ENCODE data around the gene NACA.
"Not testable (repeated sequence)": the region's sequence is repeated elsewhere in the genome, so short reads cannot be mapped to it uniquely, and the experiment has no call there.

The NACA gene

GRCh38 chr12:56704522-56704921 lies 20.6 kb downstream of the NACA start:
- not testable (repeated sequence) for H3K36me3 ChIP-seq (ENCODE audit: control insufficient read depth in 1 of 2, insufficient read depth in 2 of 2, low read length in 2 of 2); H2AFZ ChIP-seq (ENCODE audit: insufficient read depth, low read length, poor library complexity); H3K4me3 ChIP-seq (ENCODE audit: low read depth, low read length); H3K27ac ChIP-seq (ENCODE audit: low read depth, low read length); DNase-seq; H3K9me3 ChIP-seq (ENCODE audit: insufficient read depth, low read depth, low read length); H4K12ac ChIP-seq (ENCODE audit: low read depth, low read length); H4K91ac ChIP-seq (ENCODE audit: low read depth, low read length); H3K4me2 ChIP-seq (ENCODE audit: low read length); H3K9ac ChIP-seq (ENCODE audit: low read length); H2BK12ac ChIP-seq (ENCODE audit: low read length); H3K79me2 ChIP-seq (ENCODE audit: control insufficient read depth, insufficient read depth, low read length, poor library complexity); H3K23ac ChIP-seq (ENCODE audit: low read length); H3K4me1 ChIP-seq (ENCODE audit: control insufficient read depth in 1 of 2, insufficient read depth in 2 of 2, low read length in 2 of 2); H3K79me1 ChIP-seq (ENCODE audit: low read length); H3K18ac ChIP-seq (ENCODE audit: low read length); H2BK120ac ChIP-seq (ENCODE audit: insufficient read depth, low read length, poor library complexity); H4K8ac ChIP-seq (ENCODE audit: low read depth, low read length); H2AK5ac ChIP-seq (ENCODE audit: low read length); H3K4ac ChIP-seq (ENCODE audit: low read depth, low read length); H3K14ac ChIP-seq (ENCODE audit: low read length); H2BK5ac ChIP-seq (ENCODE audit: low read depth, low read length, poor library complexity); H3K27me3 ChIP-seq (ENCODE audit: insufficient read depth, low read length)
- no CpG with 5 or more reads among the region's 5 CpGs for WGBS (ENCODE audit: extremely low coverage, insufficient coverage, insufficient read length)

DNA sequence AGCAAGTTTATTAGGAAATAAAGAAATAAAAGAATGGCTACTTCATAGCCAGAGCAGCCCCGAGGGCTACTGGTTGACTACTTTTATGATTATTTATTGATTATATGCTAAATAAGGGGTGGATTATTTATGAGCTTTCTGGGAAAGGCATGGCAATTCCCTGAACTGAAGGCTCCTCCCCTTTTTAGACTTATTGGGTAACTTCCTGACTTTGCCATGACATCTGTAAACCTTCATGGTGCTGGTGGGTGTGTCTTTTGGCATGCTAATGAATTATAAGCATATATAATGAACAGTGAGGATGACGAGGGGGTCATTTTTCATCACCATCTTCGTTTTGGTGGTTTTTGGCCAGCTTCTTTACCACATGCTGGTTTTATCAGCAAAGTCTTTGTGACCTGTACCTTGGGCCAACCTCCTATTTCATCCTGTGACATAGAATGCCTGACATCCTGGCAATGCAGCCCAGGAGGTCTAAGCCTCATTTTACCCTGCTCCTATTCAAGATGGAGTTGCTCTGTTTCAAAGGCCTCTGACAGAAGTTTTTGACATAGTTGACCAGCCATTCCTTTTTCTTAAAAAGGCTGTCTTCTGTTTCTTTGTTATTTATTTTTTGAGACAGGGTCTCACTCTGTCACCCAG lies 26.0 kb downstream of the NACA start:
- no peak overlapping the region for H4K12ac ChIP-seq (ENCODE audit: low read depth, low read length)
- no peaks in the 10 kb centered on the region for H3K36me3 ChIP-seq (ENCODE audit: control insufficient read depth in 1 of 2, insufficient read depth in 2 of 2, low read length in 2 of 2)
- H3K4me2 ChIP-seq (ENCODE audit: low read length) = no peak overlapping the region
- no peak overlapping the region for H3K14ac ChIP-seq (ENCODE audit: low read length)
- no peak overlapping the region for H3K23ac ChIP-seq (ENCODE audit: low read length)
- H2AFZ ChIP-seq (ENCODE audit: insufficient read depth, low read length, poor library complexity) = no peak overlapping the region
- H3K9me3 ChIP-seq (ENCODE audit: insufficient read depth, low read depth, low read length) = no peaks in the 10 kb centered on the region
- no peak overlapping the region for H3K4ac ChIP-seq (ENCODE audit: low read depth, low read length)
- no peak overlapping the region for H4K8ac ChIP-seq (ENCODE audit: low read depth, low read length)
- H3K79me1 ChIP-seq (ENCODE audit: low read length) = no peaks in the 10 kb centered on the region
- H3K9ac ChIP-seq (ENCODE audit: low read length) = no peak overlapping the region
- H3K4me3 ChIP-seq (ENCODE audit: low read depth, low read length) = no peak overlapping the region
- H2BK120ac ChIP-seq (ENCODE audit: insufficient read depth, low read length, poor library complexity) = no peak overlapping the region
- no peak overlapping the region for H2BK12ac ChIP-seq (ENCODE audit: low read length)
- H2AK5ac ChIP-seq (ENCODE audit: low read length) = no peak overlapping the region
- no peaks in the 10 kb centered on the region for H3K4me1 ChIP-seq (ENCODE audit: control insufficient read depth in 1 of 2, insufficient read depth in 2 of 2, low read length in 2 of 2)
- no peaks in the 10 kb centered on the region for H3K27me3 ChIP-seq (ENCODE audit: insufficient read depth, low read length)
- no peak overlapping the region for H3K18ac ChIP-seq (ENCODE audit: low read length)
- no peak overlapping the region for H4K91ac ChIP-seq (ENCODE audit: low read depth, low read length)
- H2BK5ac ChIP-seq (ENCODE audit: low read depth, low read length, poor library complexity) = no peak overlapping the region
- no CpG with 5 or more reads among the region's 3 CpGs for WGBS (ENCODE audit: extremely low coverage, insufficient coverage, insufficient read length)
- H3K27ac ChIP-seq (ENCODE audit: low read depth, low read length) = no peak overlapping the region
- peak in 1 of 2 donors; percentile 65 for DNase-seq
- H3K79me2 ChIP-seq (ENCODE audit: control insufficient read depth, insufficient read depth, low read length, poor library complexity) = no peaks in the 10 kb centered on the region

DNA sequence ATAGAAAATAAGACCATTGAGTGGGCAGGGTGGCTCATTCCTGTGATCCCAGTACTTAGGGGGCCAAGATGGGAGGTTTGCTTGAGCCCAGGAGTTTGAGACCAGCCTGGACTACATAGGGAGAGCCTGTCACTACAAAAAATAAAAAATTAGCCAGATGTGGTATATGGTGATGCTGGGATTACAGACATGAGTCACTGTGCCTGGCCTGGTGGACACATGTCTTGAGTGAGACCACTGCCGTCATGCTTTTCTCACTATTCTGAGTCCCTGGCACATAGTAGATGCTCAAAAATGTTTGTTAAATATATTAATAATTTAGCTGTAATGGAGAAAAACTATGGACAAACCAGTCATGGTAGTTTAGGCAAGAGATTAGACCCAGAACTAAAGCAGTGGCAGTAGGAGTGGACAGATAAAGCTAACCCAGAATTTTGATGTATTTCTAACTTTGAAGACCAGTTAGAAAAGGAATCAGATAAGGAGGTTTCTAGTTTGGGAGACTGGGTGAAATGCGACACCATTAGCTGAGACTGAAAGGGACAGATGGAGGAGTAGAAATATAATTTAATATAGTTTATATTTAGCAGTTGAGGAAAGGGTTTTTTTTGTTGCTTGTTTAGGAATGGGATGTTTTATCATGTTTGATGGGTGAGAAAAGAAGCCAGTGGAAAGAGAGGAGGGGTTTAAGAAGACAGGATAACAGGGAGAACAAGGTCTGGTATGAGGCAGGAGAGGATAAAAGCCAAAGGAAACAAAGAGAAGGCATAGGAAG lies 29.6 kb downstream of the NACA start:
- H3K79me1 ChIP-seq (ENCODE audit: low read length) = no peaks in the 10 kb centered on the region
- H3K9ac ChIP-seq (ENCODE audit: low read length) = no peak overlapping the region
- H3K4me3 ChIP-seq (ENCODE audit: low read depth, low read length) = no peak overlapping the region
- no peaks in the 10 kb centered on the region for H3K9me3 ChIP-seq (ENCODE audit: insufficient read depth, low read depth, low read length)
- no peak overlapping the region for H4K91ac ChIP-seq (ENCODE audit: low read depth, low read length)
- no peaks in the 10 kb centered on the region for H3K79me2 ChIP-seq (ENCODE audit: control insufficient read depth, insufficient read depth, low read length, poor library complexity)
- H4K12ac ChIP-seq (ENCODE audit: low read depth, low read length) = no peak overlapping the region
- no peak overlapping the region for H2BK120ac ChIP-seq (ENCODE audit: insufficient read depth, low read length, poor library complexity)
- no peak overlapping the region for H4K8ac ChIP-seq (ENCODE audit: low read depth, low read length)
- WGBS (ENCODE audit: extremely low coverage, insufficient coverage, insufficient read length) = no CpG with 5 or more reads among the region's 2 CpGs
- H3K27me3 ChIP-seq (ENCODE audit: insufficient read depth, low read length) = no peaks in the 10 kb centered on the region
- no peak overlapping the region for H3K18ac ChIP-seq (ENCODE audit: low read length)
- DNase-seq = no peak
- H2BK12ac ChIP-seq (ENCODE audit: low read length) = no peak overlapping the region
- H3K27ac ChIP-seq (ENCODE audit: low read depth, low read length) = no peak overlapping the region
- no peaks in the 10 kb centered on the region for H3K36me3 ChIP-seq (ENCODE audit: control insufficient read depth in 1 of 2, insufficient read depth in 2 of 2, low read length in 2 of 2)
- H3K4ac ChIP-seq (ENCODE audit: low read depth, low read length) = no peak overlapping the region
- no peak overlapping the region for H3K4me2 ChIP-seq (ENCODE audit: low read length)
- H3K23ac ChIP-seq (ENCODE audit: low read length) = no peak overlapping the region
- no peak overlapping the region for H3K14ac ChIP-seq (ENCODE audit: low read length)
- H2BK5ac ChIP-seq (ENCODE audit: low read depth, low read length, poor library complexity) = no peak overlapping the region
- no peak overlapping the region for H2AK5ac ChIP-seq (ENCODE audit: low read length)
- H2AFZ ChIP-seq (ENCODE audit: insufficient read depth, low read length, poor library complexity) = no peak overlapping the region
- no peaks in the 10 kb centered on the region for H3K4me1 ChIP-seq (ENCODE audit: control insufficient read depth in 1 of 2, insufficient read depth in 2 of 2, low read length in 2 of 2)

DNA sequence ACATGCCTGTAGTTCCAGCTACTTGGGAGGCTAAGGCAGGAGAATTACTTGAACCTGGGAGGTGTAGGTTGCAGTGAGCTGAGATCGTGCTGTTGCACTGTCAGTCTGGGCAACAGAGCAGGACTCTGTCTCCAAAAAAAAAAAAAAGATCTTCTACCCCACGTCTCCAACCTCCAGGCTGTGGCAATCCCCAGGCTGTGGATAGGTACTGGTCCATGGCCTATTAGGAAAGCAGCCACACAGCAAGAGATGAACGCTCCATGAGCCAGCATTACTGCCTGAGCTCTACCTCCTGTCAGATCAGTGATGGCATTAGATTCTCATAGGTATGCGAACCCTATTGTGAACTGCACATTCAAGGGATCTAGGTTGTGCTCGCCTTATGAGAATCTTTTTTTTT lies 30.9 kb downstream of the NACA start:
- H3K79me2 ChIP-seq (ENCODE audit: control insufficient read depth, insufficient read depth, low read length, poor library complexity) = no peaks in the 10 kb centered on the region
- H2BK5ac ChIP-seq (ENCODE audit: low read depth, low read length, poor library complexity) = no peak overlapping the region

More for the DNA sequence above, 30.9 kb downstream of the NACA start:
- Histone ChIP-seq H2BK120ac (ENCODE audit: insufficient read depth, low read length, poor library complexity) (no peak overlapping the region), H2AK5ac (ENCODE audit: low read length) (no peak overlapping the region), H3K4ac (ENCODE audit: low read depth, low read length) (no peak overlapping the region), H3K18ac (ENCODE audit: low read length) (no peak overlapping the region), H3K14ac (ENCODE audit: low read length) (no peak overlapping the region), H2AFZ (ENCODE audit: insufficient read depth, low read length, poor library complexity) (no peak overlapping the region), H3K23ac (ENCODE audit: low read length) (no peak overlapping the region), H3K9ac (ENCODE audit: low read length) (no peak overlapping the region), H3K4me2 (ENCODE audit: low read length) (no peak overlapping the region), H4K91ac (ENCODE audit: low read depth, low read length) (no peak overlapping the region), H3K9me3 (ENCODE audit: insufficient read depth, low read depth, low read length) (no peaks in the 10 kb centered on the region), H3K4me1 (ENCODE audit: control insufficient read depth in 1 of 2, insufficient read depth in 2 of 2, low read length in 2 of 2) (no peaks in the 10 kb centered on the region), H3K4me3 (ENCODE audit: low read depth, low read length) (no peak overlapping the region), H3K79me1 (ENCODE audit: low read length) (no peaks in the 10 kb centered on the region), H3K27me3 (ENCODE audit: insufficient read depth, low read length) (no peaks in the 10 kb centered on the region), H3K27ac (ENCODE audit: low read depth, low read length) (no peak overlapping the region), H2BK12ac (ENCODE audit: low read length) (no peak overlapping the region), H3K36me3 (ENCODE audit: control insufficient read depth in 1 of 2, insufficient read depth in 2 of 2, low read length in 2 of 2) (no peaks in the 10 kb centered on the region), H4K8ac (ENCODE audit: low read depth, low read length) (no peak overlapping the region), H4K12ac (ENCODE audit: low read depth, low read length) (no peak overlapping the region)
- no CpG with 5 or more reads among the region's 5 CpGs for WGBS (ENCODE audit: extremely low coverage, insufficient coverage, insufficient read length)
- DNase-seq = no peak
